HepG2 (cell line): ENCODE data around the gene CFAP92. TPM values are rescaled to one million over a fixed set of nuclear protein-coding genes. Genes with fewer than 3 reads are reported as not detected.

Source experiments
- ATAC-seq: fragments of 200-7000 bp; cut with Tn5 transposase; 3 replicates; pipeline ENCODE4 v1.9.1; 2020; ENCODE audit warnings: mild to moderate bottlenecking, moderate library complexity
- BruUV-seq: library from RNA; stranded (reverse); fragments of 400-500 nt; replicated peaks from 2 replicates; lab custom pipeline; 2021; lab: Mats Ljungman, UMichigan
- CTCF ChIA-PET: fragments of 300-600 bp; formaldehyde crosslinking; extraction: SDS; loops from one replicate; lab custom pipeline; 2021; ENCODE audit warnings: low total read pairs, inconsistent platforms, low intra/inter-chr PET ratio; lab: Yijun Ruan, JAX
- POLR2A ChIA-PET: fragments of 350-600 bp; sonication (Branson Sonifier 250); formaldehyde crosslinking; loops from one replicate; lab custom pipeline; 2020; ENCODE audit warnings: antibody characterized with exemption, inconsistent platforms; lab: Yijun Ruan, JAX
- DNase-seq: peaks from one replicate; pipeline ENCODE4 v3.0.0-alpha.2; 2015; ENCODE audit warnings: low spot score
- FAIRE-seq: peaks from 3 replicates; lab custom pipeline; 2011; peaks lifted over from hg19 to GRCh38; lab: Jason Lieb, UNC
- H2AFZ ChIP-seq: one replicate; pipeline ENCODE4 v1.6.1; 2011; ENCODE audit warnings: low read length, inconsistent platforms
- H3K27ac ChIP-seq: fragments of 300-600 bp; 3 replicates; pipeline ENCODE4 v1.8.0; 2011; ENCODE audit warnings: mixed run types, mild to moderate bottlenecking, mixed read lengths, low read length, inconsistent platforms; ENCODE audit not compliant: insufficient read depth; ENCODE audit errors: extremely low read length
- H3K27me3 ChIP-seq, 2 experiments: fragments of 200-600 bp in 1 of 2; 2 replicates in 1 of 2; 3 replicates in 1 of 2; pipeline versions ENCODE4 v1.6.0 to v1.8.0; 2011; ENCODE audit warnings: low read length in 2 of 2, mild to moderate bottlenecking in 2 of 2, moderate library complexity in 2 of 2, inconsistent platforms in 1 of 2; ENCODE audit not compliant: insufficient read depth in 2 of 2, control insufficient read depth in 1 of 2
- H3K36me3 ChIP-seq, 2 experiments: fragments of 200-600 bp in 1 of 2; replicated peaks in 1 of 2; 2 replicates in 1 of 2; 3 replicates in 1 of 2; pipeline versions ENCODE4 v1.5.1 to v1.8.0; 2011; ENCODE audit warnings: low read length in 2 of 2, inconsistent platforms in 1 of 2; ENCODE audit not compliant: insufficient read depth in 2 of 2, control insufficient read depth in 1 of 2
- H3K4me1 ChIP-seq: 2 replicates; pipeline ENCODE4 v1.5.1; 2012; ENCODE audit warnings: low read length, inconsistent platforms; ENCODE audit not compliant: insufficient read depth
- H3K4me2 ChIP-seq: 2 replicates; pipeline ENCODE4 v1.6.0; 2011; ENCODE audit warnings: low read depth, low read length, inconsistent platforms
- H3K4me3 ChIP-seq, 3 experiments: fragments of 200-600 bp in 1 of 3; sonication (generic), shearing (Covaris generic) in 1 of 3; replicated peaks in 1 of 3; 2 replicates each; pipeline ENCODE4 v1.5.1; 2011 to 2016; ENCODE audit warnings: low read length in 3 of 3, inconsistent platforms in 2 of 3, low read depth in 2 of 3, mild to moderate bottlenecking in 2 of 3, control low read depth in 1 of 3, mixed read lengths in 1 of 3; ENCODE audit not compliant: insufficient read depth in 1 of 3
- H3K79me2 ChIP-seq: one replicate; pipeline ENCODE4 v1.6.1; 2011; ENCODE audit warnings: low read length, inconsistent platforms; ENCODE audit not compliant: insufficient read depth
- H3K9ac ChIP-seq: 2 replicates; pipeline ENCODE4 v1.6.0; 2011; ENCODE audit warnings: mild to moderate bottlenecking, low read depth, low read length, inconsistent platforms; ENCODE audit not compliant: insufficient read depth
- H3K9me3 ChIP-seq: 2 replicates; pipeline ENCODE4 v1.5.1; 2012; ENCODE audit warnings: mild to moderate bottlenecking, low read length
- H4K20me1 ChIP-seq: 2 replicates; pipeline ENCODE4 v1.6.0; 2011; ENCODE audit warnings: inconsistent platforms, mild to moderate bottlenecking, low read length, moderate library complexity; ENCODE audit not compliant: insufficient read depth
- ATF7 ChIP-seq, 2 experiments: fragments of 450-650 bp in 1 of 2; sonication (generic) in 1 of 2; formaldehyde crosslinking in 1 of 2; IDR thresholded peaks; 2 replicates each; pipeline versions ENCODE4 v1.4.0 to v1.6.1; 2016 to 2020; ENCODE audit warnings: antibody characterized with exemption in 1 of 2, mild to moderate bottlenecking in 1 of 2, missing genetic modification reagents in 1 of 2
- CBX1 ChIP-seq: IDR thresholded peaks from one replicate; pipeline ENCODE4 v1.6.1; 2016; ENCODE audit warnings: antibody characterized with exemption, low read depth
- GTF2F1 ChIP-seq: fragments of 150-350 bp; IDR thresholded peaks from 2 replicates; pipeline ENCODE4 v1.6.1; 2014; ENCODE audit warnings: low read length
- HMGA1 ChIP-seq: sonication (generic); formaldehyde crosslinking; conservative IDR thresholded peaks from 2 replicates; pipeline ENCODE4 v1.4.0; 2020; ENCODE audit warnings: missing genetic modification reagents
- IKZF4 ChIP-seq: sonication (generic); formaldehyde crosslinking; IDR thresholded peaks from 2 replicates; pipeline ENCODE4 v1.5.1; 2020; ENCODE audit warnings: borderline replicate concordance, mild to moderate bottlenecking, low read depth, missing genetic modification reagents; ENCODE audit errors: not compliant biosample characterization
- NFIB ChIP-seq: sonication (generic); formaldehyde crosslinking; IDR thresholded peaks from 2 replicates; pipeline ENCODE4 v1.9.0; 2021; ENCODE audit warnings: missing genetic modification reagents, mild to moderate bottlenecking, borderline replicate concordance
- NFIC ChIP-seq: IDR thresholded peaks from 2 replicates; pipeline ENCODE4 v1.6.1; 2012; ENCODE audit warnings: mild to moderate bottlenecking, low read length, inconsistent platforms
- NR3C1 ChIP-seq: sonication (generic); formaldehyde crosslinking; IDR thresholded peaks from 2 replicates; pipeline ENCODE4 v1.4.0; 2020; ENCODE audit warnings: missing genetic modification reagents
- TEAD3 ChIP-seq: optimal IDR thresholded peaks from 2 replicates; pipeline ENCODE3; 2016; ENCODE audit warnings: borderline replicate concordance
- ZFP1 ChIP-seq: IDR thresholded peaks from 2 replicates; pipeline ENCODE4 v1.6.1; 2016
- ZNF160 ChIP-seq: sonication (generic); formaldehyde crosslinking; IDR thresholded peaks from 2 replicates; pipeline ENCODE4 v1.8.0; 2022; ENCODE audit warnings: mild to moderate bottlenecking, inconsistent platforms, missing genetic modification reagents
- ZNF17 ChIP-seq: sonication (generic); formaldehyde crosslinking; IDR thresholded peaks from 2 replicates; pipeline ENCODE4 v1.5.0; 2020; ENCODE audit warnings: mild to moderate bottlenecking, missing genetic modification reagents
- ZNF7 ChIP-seq: IDR thresholded peaks from 2 replicates; pipeline ENCODE4 v1.6.1; 2016; ENCODE audit warnings: missing biosample characterization, missing genetic modification reagents
- ZSCAN29 ChIP-seq: sonication (generic); formaldehyde crosslinking; conservative IDR thresholded peaks from 2 replicates; pipeline ENCODE4 v1.4.0; 2020; ENCODE audit warnings: mild to moderate bottlenecking, missing genetic modification reagents
- WGBS: methylation state at CpG from one replicate; pipeline ENCODE4 v1.1.6; 2017; ENCODE audit warnings: low lambda C conversion rate; 5-methylcytosine and 5-hydroxymethylcytosine counted together
- in situ Hi-C: cut with HindIII; loops from 2 replicates; pipeline ENCODE4 v1.10.0; 2017; ENCODE audit warnings: low pct_unique_long_range_greater_than_20kb; ENCODE audit not compliant: extremely low pct_ligation_motif_present
- intact Hi-C: fragments of 100-400 bp; cut with micrococcal nuclease; formaldehyde crosslinking; loops from one replicate; pipeline ENCODE4 v1.10.0; 2022; ENCODE audit not compliant: unreplicated experiment
- polyA plus RNA-seq, 8 experiments: library from polyadenylated mRNA; depleted of rRNA in 3 of 8; stranded (reverse) in 7 of 8; unstranded in 1 of 8; fragments of >200 nt; fragmentation: Illumina TruSeq in 4 of 8; extraction: Trizol in 4 of 8; gene quantifications; 2 replicates each; pipeline versions ENCODE4 v1.2.1 to v1.2.3, GENCODE V29; 2011 to 2016; ENCODE audit warnings: low read depth in 4 of 8, missing spikeins in 1 of 8, mixed read lengths in 1 of 8; ENCODE audit not compliant: insufficient read depth in 1 of 8
- total RNA-seq, 5 experiments: library from RNA; depleted of rRNA; stranded (reverse); fragments of >200 nt; fragmentation: Illumina TruSeq; extraction: Trizol; gene quantifications; 2 replicates each; pipeline ENCODE4 v1.2.3, GENCODE V29; 2016; ENCODE audit warnings: low read depth in 1 of 5
- TF ChIP-seq, protein P1 (sequence below): sonication (generic); formaldehyde crosslinking; IDR thresholded peaks from 2 replicates; pipeline ENCODE4 v1.5.0; 2020; ENCODE audit warnings: missing genetic modification reagents
- TF ChIP-seq, protein P2 (sequence below): sonication (generic); IDR thresholded peaks from 2 replicates; pipeline ENCODE4 v1.6.1; 2016; ENCODE audit warnings: low read depth, borderline replicate concordance
- TF ChIP-seq, protein P3 (sequence below): sonication (generic); formaldehyde crosslinking; IDR thresholded peaks from 2 replicates; pipeline ENCODE4 v1.5.0; 2020; ENCODE audit warnings: mild to moderate bottlenecking, missing genetic modification reagents, moderate library complexity

CFAP92 gene
- total and polyA plus RNA-seq, 2 of the 13 experiments (the other 11 are each of a cell fraction or from before 2014, with no cell fraction given): 0.18 to 0.46 TPM

DNA sequence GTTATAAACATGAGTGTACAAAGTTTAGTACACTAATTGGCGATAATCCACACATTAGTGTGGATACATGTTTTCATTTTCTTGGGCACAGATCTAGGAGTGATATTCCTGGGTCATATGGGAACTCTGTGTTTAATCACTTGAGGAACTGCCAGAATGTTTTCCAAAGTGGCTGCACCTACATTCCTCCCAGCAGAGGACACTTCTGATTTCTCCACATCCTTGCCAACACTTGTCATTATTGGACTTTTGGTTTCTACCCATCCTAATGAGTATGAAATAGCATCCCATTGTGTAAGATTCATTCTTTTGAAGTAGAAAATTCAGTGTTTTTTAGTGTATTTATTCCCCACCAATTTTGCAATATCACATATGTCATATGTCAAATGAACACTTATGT, 53.6 kb downstream of the CFAP92 start:
- Histone ChIP-seq H3K9ac (no peak overlapping the region), H3K27me3 (peaks cover 1 to 4% of the 10 kb centered on the region in 2 experiments; a peak in 1 of 5 replicates), H3K36me3 (no peaks in the 10 kb centered on the region), H3K9me3 (no peaks in the 10 kb centered on the region), H3K79me2 (no peaks in the 10 kb centered on the region), H4K20me1 (no peaks in the 10 kb centered on the region), H3K4me3 (no peak overlapping the region), H2AFZ (no peak overlapping the region), H3K4me2 (no peak overlapping the region), H3K27ac (no peak overlapping the region), H3K4me1 (peaks cover 32% of the 10 kb centered on the region)
- TF ChIP-seq, protein P1, sequence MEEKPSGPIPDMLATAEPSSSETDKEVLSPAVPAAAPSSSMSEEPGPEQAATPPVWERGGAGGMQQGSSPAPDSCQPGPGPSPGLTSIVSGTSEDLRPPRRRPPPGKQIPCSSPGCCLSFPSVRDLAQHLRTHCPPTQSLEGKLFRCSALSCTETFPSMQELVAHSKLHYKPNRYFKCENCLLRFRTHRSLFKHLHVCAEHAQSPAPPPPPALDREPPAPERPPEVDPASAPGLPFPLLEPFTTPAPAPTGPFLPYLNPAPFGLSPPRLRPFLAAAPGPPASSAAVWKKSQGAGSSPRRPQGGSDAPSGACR (CRISPR knock-in tag): no peak
- no peak for TF ChIP-seq GTF2F1
- peak; percentile 78 for TF ChIP-seq ZNF7 (CRISPR knock-in tag)
- TF ChIP-seq TEAD3 (CRISPR knock-in tag): peak; percentile 69
- TF ChIP-seq, protein P2, sequence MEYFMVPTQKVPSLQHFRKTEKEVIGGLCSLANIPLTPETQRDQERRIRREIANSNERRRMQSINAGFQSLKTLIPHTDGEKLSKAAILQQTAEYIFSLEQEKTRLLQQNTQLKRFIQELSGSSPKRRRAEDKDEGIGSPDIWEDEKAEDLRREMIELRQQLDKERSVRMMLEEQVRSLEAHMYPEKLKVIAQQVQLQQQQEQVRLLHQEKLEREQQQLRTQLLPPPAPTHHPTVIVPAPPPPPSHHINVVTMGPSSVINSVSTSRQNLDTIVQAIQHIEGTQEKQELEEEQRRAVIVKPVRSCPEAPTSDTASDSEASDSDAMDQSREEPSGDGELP: no peak
- no peak for TF ChIP-seq ZNF160 (CRISPR knock-in tag)
- no peak for TF ChIP-seq NFIC
- BruUV-seq: no TSS peak
- ChIA-PET CTCF (no interaction called here), POLR2A (no interaction called here)
- WGBS: 50% methylated on average over 1 of the region's 1 CpG
- in situ Hi-C loops (no loop called here), intact Hi-C loops (loop anchor here (10.0 kb wide), 1 partner anchor 325 kb away; no protein-coding TSS in a partner anchor)
- ATAC-seq (no peak), FAIRE-seq (no peak), DNase-seq (no peak)

DNA sequence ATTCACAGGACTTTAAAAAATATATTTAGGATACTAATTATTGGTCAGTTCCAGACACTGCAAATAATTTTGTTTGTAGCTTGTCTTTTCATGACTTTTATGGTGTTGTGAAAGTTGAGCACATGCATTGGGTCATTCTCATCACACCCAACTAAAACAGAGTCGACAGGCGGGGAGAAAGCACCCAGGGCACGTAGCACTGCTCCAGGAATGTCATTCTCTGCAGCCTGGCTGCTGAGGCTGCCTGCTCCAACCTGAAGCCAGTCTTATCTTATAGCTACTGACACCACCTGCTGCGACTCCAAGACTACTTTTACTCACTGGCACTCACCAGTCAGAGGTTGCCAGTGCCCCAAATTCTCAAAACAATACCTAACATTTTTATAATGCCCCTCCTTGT, 57.5 kb downstream of the CFAP92 start:
- Histone ChIP-seq H2AFZ (no peak overlapping the region), H3K9me3 (no peaks in the 10 kb centered on the region), H3K9ac (no peak overlapping the region), H3K36me3 (no peaks in the 10 kb centered on the region), H4K20me1 (no peaks in the 10 kb centered on the region), H3K27ac (no peak overlapping the region), H3K4me1 (peaks cover 21% of the 10 kb centered on the region), H3K27me3 (peaks cover 1 to 16% of the 10 kb centered on the region in 2 experiments; a peak in 2 of 5 replicates), H3K4me2 (no peak overlapping the region), H3K4me3 (no peak overlapping the region), H3K79me2 (no peaks in the 10 kb centered on the region)
- ATAC-seq (peak; percentile 34; the same call in 2 of the 3 replicates), DNase-seq (no peak), FAIRE-seq (no peak)
- 5% methylated on average over 4 of the region's 4 CpGs for WGBS
- CTCF ChIA-PET: no interaction called here
- intact Hi-C loops (no loop called here), in situ Hi-C loops (no loop called here)
- POLR2A ChIA-PET: no interaction called here
- BruUV-seq: no TSS peak
- TF ChIP-seq ZSCAN29 (CRISPR knock-in tag) (no peak), CBX1 (no peak), ZNF17 (CRISPR knock-in tag) (no peak), HMGA1 (CRISPR knock-in tag) (no peak), ATF7 (IDR thresholded peaks at IDR 0.05) (no peak), ATF7 (CRISPR knock-in tag; IDR thresholded peaks at IDR 0.05) (no peak), NR3C1 (no peak), IKZF4 (CRISPR knock-in tag) (no peak), ZFP1 (CRISPR knock-in tag) (no peak), NFIB (CRISPR knock-in tag) (no peak)
- TF ChIP-seq, protein P3, sequence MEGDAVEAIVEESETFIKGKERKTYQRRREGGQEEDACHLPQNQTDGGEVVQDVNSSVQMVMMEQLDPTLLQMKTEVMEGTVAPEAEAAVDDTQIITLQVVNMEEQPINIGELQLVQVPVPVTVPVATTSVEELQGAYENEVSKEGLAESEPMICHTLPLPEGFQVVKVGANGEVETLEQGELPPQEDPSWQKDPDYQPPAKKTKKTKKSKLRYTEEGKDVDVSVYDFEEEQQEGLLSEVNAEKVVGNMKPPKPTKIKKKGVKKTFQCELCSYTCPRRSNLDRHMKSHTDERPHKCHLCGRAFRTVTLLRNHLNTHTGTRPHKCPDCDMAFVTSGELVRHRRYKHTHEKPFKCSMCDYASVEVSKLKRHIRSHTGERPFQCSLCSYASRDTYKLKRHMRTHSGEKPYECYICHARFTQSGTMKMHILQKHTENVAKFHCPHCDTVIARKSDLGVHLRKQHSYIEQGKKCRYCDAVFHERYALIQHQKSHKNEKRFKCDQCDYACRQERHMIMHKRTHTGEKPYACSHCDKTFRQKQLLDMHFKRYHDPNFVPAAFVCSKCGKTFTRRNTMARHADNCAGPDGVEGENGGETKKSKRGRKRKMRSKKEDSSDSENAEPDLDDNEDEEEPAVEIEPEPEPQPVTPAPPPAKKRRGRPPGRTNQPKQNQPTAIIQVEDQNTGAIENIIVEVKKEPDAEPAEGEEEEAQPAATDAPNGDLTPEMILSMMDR (CRISPR knock-in tag): no peak
